HepG2 (cell line): Measurements from ENCODE around the gene DOCK1. TPM values are rescaled to one million over a fixed set of nuclear protein-coding genes. Genes with fewer than 3 reads are reported as not detected.

ENCODE experiments used
- ARID3A ChIP-seq: IDR thresholded peaks from 2 replicates; pipeline ENCODE4 v1.6.1; 2012; ENCODE audit warnings: low read depth, low read length, improper control_type of control experiment
- KIAA2018 ChIP-seq: sonication (generic); formaldehyde crosslinking; IDR thresholded peaks from 2 replicates; pipeline ENCODE4 v1.5.0; 2020; ENCODE audit warnings: mild to moderate bottlenecking, missing genetic modification reagents, borderline replicate concordance
- SNAPC5 ChIP-seq: sonication (generic); formaldehyde crosslinking; IDR thresholded peaks from 2 replicates; pipeline ENCODE4 v1.8.1; 2023; ENCODE audit warnings: mild to moderate bottlenecking, missing genetic modification reagents, borderline replicate concordance
- TCF7 ChIP-seq: sonication (generic); IDR thresholded peaks from 2 replicates; pipeline ENCODE4 v1.6.1; 2016; ENCODE audit warnings: antibody characterized with exemption, low read depth
- TEAD2 ChIP-seq: sonication (generic); formaldehyde crosslinking; IDR thresholded peaks from 2 replicates; pipeline ENCODE4 v1.9.0; 2021; ENCODE audit warnings: missing genetic modification reagents
- TRIM24 ChIP-seq: sonication (generic); formaldehyde crosslinking; IDR thresholded peaks from 2 replicates; pipeline ENCODE4 v1.8.0; 2022; ENCODE audit warnings: mild to moderate bottlenecking, missing genetic modification reagents
- ZBTB25 ChIP-seq: IDR thresholded peaks from 2 replicates; pipeline ENCODE4 v1.6.1; 2018; ENCODE audit warnings: missing genetic modification reagents
- ZBTB8A ChIP-seq: sonication (generic); formaldehyde crosslinking; IDR thresholded peaks from 2 replicates; pipeline ENCODE4 v1.4.0; 2020; ENCODE audit warnings: mild to moderate bottlenecking, low read depth, missing genetic modification reagents, borderline replicate concordance
- ZKSCAN5 ChIP-seq: sonication (generic); formaldehyde crosslinking; IDR thresholded peaks from 2 replicates; pipeline ENCODE4 v1.5.1; 2020; ENCODE audit warnings: mild to moderate bottlenecking, missing genetic modification reagents
- ZKSCAN8 ChIP-seq: IDR thresholded peaks from 2 replicates; pipeline ENCODE4 v1.6.1; 2016; ENCODE audit warnings: borderline replicate concordance, missing genetic modification reagents, missing compliant biosample characterization
- ZNF121 ChIP-seq: sonication (generic); formaldehyde crosslinking; IDR thresholded peaks from 2 replicates; pipeline ENCODE4 v1.5.0; 2020; ENCODE audit warnings: mild to moderate bottlenecking, missing genetic modification reagents
- ZNF326 ChIP-seq: sonication (generic); formaldehyde crosslinking; IDR thresholded peaks from 2 replicates; pipeline ENCODE4 v1.4.0; 2020; ENCODE audit warnings: missing genetic modification reagents, borderline replicate concordance
- ZNF580 ChIP-seq: IDR thresholded peaks from 2 replicates; pipeline ENCODE4 v1.6.1; 2016; ENCODE audit warnings: low read depth, borderline replicate concordance
- ZNF652 ChIP-seq: IDR thresholded peaks from 2 replicates; pipeline ENCODE4 v1.6.1; 2016; ENCODE audit warnings: low read depth, borderline replicate concordance
- ZNF775 ChIP-seq: sonication (generic); formaldehyde crosslinking; IDR thresholded peaks from 2 replicates; pipeline ENCODE4 v1.4.0; 2020; ENCODE audit warnings: missing genetic modification reagents, mild to moderate bottlenecking, moderate library complexity, borderline replicate concordance
- polyA plus RNA-seq, 8 experiments: library from polyadenylated mRNA; depleted of rRNA in 3 of 8; stranded (reverse) in 7 of 8; unstranded in 1 of 8; fragments of >200 nt; fragmentation: Illumina TruSeq in 4 of 8; extraction: Trizol in 4 of 8; gene quantifications; 2 replicates each; pipeline versions ENCODE4 v1.2.1 to v1.2.3, GENCODE V29; 2011 to 2016; ENCODE audit warnings: low read depth in 4 of 8, missing spikeins in 1 of 8, mixed read lengths in 1 of 8; ENCODE audit not compliant: insufficient read depth in 1 of 8
- total RNA-seq, 5 experiments: library from RNA; depleted of rRNA; stranded (reverse); fragments of >200 nt; fragmentation: Illumina TruSeq; extraction: Trizol; gene quantifications; 2 replicates each; pipeline ENCODE4 v1.2.3, GENCODE V29; 2016; ENCODE audit warnings: low read depth in 1 of 5

The DOCK1 gene
- total and polyA plus RNA-seq, 2 of the 13 experiments (the other 11 are each of a cell fraction or from before 2014, with no cell fraction given): 8.3 to 25.5 TPM

GRCh38 chr10:126905776-126906703 is 812 bp downstream of the DOCK1 start (continued):
- TF ChIP-seq ARID3A (no peak), ZBTB8A (no peak), ZKSCAN5 (CRISPR knock-in tag) (no peak), SNAPC5 (CRISPR knock-in tag) (no peak), TEAD2 (CRISPR knock-in tag) (no peak), ZNF652 (no peak), ZNF121 (peak; percentile 59; the same call in 1 of the 2 replicates), ZNF326 (CRISPR knock-in tag) (no peak), ZKSCAN8 (CRISPR knock-in tag) (no peak), ZNF580 (CRISPR knock-in tag) (no peak), ZBTB25 (CRISPR knock-in tag) (no peak), TCF7 (no peak), KIAA2018 (CRISPR knock-in tag) (no peak), TRIM24 (CRISPR knock-in tag) (no peak), ZNF775 (no peak)
